HG02870 (cell line): ENCODE data around the gene BABAM2.

Experiments
- ATAC-seq: cut with Tn5 transposase; IDR thresholded peaks from one replicate; pipeline ENCODE4 v1.9.1; 2021; ENCODE audit warnings: mild to moderate bottlenecking, moderate library complexity; ENCODE audit not compliant: unreplicated experiment

BABAM2 gene

DNA sequence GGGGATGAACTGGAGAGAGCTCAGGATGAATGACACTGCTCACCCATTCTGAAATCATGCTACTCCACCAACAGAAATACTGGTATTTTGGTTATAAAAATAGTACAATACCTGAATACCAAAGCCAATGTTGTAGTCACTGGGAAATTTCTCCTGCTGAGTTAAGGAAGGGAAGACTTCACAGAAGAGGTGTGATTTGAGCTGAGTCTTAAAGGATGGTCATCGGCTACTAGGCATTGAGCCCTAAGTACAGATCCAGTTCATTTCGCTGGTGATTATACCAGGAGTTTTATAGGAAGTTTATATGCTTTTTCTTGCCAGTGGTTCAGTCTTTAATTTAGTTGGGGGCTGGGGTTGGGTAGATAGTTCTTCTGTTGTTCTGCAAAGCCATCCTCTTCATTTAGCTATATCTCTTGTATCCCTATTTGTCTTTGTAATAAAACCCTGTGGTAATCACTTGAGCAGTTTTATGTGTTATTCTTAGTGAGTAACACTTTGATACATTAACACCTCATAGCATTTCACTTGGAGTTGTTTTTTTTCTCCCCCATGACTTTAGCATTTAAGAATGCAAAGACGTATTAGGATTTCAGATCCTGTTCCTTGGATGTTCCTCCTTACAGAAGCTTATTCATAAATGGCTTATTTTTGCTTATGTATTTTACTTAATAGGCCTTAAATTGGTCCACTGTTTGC lies 262.2 kb downstream of the BABAM2 start:
- ATAC-seq: no peak

DNA sequence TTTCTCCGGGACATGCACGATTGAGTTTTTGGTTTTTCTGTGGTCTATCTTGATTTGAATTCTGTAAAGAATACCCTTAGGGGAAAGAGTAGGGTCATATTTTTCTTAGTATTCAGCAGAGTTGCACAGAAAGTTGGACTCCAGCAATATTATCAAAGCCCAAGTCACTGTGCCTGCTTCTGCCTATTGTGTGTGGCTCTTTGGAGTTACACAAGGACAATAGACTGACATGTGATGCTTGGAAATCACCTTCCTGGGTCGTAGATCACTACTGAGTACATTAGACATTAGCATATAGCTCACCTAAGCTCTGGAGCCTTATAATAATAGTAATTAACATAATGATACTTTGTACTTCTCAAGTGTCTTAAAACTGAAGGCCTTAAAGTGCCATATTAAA lies 263.3 kb downstream of the BABAM2 start:
- ATAC-seq: no peak

DNA sequence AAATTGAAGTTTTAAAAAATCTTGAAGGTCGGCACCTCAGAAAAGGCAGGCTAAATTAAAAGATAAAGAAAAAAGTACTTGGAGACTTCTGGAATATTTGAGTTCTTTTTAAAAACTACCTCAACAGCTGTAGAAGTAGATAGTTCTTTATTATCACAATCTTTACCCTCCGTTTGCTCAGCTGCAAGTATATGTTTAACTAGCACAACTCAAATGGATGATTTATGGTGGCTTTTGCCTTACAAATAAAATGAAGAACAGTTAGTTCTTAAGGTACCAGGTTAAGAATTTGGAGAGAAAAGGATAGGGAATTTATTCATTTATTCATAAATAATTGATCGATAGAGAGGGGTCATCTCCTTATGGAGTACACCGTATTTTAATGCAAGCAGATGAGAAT lies 264.6 kb downstream of the BABAM2 start:
- ATAC-seq: no peak

DNA sequence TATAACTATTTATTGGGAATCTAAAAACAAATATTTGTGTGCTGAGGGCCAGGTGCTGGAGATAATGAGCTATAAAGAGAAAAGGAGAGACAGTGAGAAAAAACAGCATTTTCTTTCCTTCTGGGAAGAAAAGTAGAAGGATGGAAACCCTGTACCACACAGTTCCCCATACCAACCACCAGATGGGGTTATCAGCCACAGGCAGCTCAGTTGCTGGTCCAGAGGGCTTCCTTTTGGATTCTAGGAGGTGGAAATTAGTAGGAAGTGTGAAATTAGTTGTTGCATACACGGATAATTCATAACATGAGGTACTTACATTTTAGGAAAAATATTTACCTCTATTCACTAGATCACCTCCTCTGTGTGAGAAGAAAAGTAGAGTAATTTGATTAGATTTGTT lies 265.1 kb downstream of the BABAM2 start:
- no peak for ATAC-seq

DNA sequence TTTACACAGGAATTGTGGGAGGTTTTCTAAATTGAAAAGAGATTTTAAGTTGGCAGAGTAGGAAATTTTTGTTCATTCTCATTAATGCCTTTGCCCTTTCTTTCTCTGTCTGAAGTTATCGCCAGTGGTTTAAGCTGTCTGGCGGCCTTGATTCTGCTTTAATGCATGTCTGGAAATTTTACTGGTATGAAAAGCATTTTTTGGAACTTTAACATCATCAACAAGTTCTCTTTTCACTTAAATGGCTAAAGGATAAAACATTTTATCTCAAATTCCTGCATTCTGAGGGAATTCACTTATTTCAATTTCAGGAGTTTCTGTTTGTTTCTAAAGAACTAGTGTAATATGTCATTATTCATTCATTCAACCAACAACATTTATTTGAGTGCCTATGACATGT lies 268.3 kb downstream of the BABAM2 start:
- no peak for ATAC-seq

DNA sequence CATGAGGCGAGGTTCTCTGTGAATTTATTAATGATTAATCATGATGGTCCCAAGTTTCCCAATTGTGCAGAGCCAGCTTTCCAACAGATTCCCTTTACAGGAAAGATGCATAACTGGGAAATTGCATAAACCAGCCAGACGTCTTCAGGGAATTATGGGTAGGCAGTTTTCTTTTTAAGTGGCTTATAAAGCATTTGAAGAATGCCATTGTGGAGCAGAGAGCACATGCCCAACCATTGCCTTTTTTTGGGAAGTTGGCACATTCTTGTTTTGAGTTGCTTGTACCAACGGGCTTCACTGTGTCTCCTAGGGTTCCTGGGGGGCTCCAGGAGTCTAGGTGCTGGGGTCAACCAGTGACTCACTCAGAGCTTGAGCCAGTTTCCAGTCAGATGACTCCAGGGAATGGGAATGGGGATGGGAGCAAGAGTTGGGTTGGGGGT lies 270.5 kb downstream of the BABAM2 start:
- ATAC-seq: no peak

DNA sequence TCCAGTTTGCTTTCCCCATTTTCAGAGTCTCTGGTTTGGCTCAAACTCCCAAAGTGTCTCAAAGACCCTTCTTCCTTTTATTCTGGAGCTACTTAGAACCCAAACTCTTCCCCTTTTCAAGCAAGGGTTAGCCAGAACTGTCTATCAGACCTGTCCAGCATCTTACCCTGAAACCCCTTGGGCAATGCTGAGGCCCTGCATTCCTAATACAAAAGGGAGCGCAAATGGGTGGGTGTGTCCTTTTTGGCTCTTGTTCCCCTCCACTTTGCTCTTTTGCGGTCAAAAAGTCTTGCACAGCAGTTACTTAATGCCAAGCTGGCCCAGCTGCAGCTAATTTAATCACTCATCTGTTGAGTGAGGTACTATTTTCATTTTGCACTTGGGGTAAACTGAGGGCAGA lies 270.9 kb downstream of the BABAM2 start:
- ATAC-seq: no peak

DNA sequence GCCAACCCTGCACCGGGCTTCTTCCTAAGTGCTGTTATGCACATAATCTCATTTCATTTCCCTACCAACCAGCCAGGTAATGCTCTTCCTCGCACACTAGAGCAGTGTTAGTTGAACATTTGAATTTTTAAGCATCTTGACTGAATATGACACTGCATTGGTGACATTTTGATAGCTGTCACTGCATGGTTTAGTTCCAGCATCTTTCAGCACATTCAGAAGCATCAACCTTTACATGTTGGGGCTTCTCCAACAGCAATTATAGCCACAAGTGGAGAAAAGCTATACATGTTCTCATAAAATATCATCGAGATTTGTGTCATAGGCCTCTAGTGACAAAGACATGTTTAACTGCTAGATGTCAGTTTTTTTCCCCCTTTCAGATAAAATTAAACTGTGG lies 272.0 kb downstream of the BABAM2 start:
- ATAC-seq: no peak

DNA sequence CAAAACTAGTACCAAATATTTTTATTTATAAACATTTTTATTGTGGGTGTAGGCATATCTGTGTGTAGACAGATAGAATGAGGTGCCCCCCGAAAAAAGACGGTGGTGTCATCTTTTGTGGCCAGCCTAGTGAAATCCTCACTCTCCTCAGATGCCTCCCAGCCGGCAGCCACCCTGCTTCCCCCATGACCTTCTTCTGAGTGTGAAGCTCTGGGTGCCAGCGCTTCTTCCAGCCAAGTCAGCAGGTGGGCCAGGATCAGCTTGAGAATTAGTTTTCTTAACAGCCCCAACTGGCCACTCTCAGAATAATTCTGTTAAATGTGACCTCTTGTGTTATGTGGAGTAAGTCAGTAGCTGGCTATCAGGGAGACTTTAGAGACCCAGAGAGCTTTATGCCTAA lies 272.5 kb downstream of the BABAM2 start:
- ATAC-seq: no peak

DNA sequence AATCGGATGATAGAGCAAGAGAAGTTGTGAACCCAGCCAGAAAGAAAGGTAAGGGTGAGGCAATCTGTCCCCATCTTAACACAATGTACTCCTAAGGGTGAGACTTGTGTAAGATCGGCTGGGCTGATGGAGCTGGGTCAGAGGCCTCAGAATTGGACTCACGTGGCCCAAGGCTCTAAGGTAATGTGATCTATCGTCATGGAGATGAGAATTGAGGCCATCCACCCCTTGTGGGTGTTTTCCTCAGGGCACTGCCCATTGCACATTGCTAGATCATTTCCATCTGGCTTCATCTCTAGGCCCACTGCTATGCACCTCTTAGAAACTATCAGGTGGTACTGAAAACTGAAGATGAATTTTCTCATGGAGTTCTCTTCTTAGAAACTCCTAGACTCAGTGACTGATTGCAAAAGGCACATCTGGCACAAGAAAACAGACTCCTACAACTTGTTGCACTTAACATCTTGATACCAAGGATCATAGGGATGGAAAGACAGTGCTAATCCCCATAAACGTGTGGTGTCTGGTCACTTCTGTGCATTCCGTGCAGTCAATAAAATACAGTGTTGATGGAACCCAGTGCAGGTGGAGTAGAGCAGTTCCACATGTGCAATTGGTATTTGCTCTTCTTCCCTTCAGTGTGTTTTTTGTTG lies 273.2 kb downstream of the BABAM2 start:
- ATAC-seq: no peak

DNA sequence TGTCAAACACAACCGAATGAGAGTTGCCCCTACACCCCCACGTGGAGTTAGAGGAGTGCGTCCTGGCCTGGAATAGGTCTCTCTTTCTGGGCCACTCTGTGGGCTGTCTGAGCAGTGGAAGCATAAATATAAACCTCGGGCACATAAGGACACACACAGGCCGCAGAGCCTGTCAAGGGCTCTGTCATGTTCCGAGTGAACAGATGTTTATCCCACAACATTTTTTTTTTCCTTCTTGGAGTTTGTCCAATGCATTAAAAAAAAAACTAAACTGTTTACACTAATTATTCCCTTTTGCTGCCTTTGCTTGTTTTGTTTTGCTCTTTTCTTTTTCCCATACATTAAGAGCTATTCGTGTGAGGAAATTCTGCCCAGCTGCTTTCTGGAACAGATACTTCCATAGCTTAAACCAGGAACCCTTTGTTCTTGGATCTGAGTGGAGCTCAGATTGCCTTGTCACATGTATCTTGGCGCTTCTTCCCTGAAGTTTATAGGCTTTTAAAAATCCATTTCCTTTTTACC lies 273.8 kb downstream of the BABAM2 start:
- ATAC-seq: no peak

DNA sequence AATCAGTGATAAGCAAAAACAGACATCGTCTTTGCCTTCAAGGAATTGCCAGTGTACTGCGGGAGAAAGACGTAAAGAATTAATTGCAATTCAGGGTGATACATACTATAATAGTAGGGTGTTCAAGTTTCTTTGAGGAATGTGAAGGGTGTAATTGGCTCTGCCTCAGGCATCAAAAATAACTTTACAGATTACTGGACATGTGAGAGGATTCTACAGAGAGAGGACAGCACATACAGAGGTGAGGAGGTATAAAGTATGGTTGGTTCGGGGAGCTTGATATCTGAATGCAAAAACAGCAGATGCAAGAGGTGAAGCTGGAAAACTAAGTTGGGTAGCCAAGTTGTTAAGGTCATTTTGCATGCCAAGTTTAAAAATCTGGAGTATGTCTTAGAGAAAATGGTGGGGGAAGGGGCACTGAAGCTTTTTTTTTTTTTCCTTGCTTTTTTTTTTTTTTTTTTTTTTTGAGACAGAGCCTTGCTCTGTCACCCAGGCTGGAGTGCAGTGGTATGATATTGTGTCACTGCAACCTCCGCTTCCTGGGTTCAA lies 274.6 kb downstream of the BABAM2 start:
- no peak for ATAC-seq

DNA sequence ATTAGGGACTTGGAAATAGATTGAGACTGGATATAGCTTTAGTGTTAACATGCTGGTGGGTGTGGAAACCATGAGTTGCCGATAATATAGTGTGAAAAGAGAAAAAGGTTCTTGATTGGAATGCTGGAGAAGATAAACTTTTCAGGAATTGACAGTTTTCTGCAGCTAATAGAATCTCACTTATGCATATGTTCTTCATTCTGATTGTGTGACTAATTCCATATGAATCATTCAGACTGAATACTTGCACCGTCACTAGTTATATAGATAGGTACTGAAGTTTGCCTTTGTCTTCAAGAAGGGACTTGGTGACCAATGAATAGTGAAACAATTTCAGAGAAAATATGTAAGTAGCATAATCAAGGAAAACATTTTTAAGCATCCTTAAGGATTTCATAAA lies 276.4 kb downstream of the BABAM2 start:
- no peak for ATAC-seq

DNA sequence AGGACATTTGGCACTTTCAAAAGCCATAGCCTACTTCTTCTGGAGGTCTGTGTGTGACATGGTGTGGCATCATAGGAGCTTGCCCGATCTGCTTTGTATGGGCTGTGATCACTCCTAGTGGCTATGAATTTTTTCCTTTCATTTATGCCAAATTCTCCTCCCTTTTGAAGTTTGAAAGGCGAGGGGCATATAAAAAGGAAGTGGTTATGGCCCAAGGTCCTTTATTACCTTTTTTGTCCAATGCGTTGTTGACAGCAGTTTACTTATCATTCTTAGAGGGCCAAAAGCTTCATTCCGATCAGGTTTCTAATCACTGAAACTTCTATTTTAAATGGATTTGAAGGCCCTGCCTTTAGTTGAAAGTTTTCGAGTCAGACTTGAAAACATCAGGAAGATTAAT lies 277.8 kb downstream of the BABAM2 start:
- ATAC-seq: no peak

DNA sequence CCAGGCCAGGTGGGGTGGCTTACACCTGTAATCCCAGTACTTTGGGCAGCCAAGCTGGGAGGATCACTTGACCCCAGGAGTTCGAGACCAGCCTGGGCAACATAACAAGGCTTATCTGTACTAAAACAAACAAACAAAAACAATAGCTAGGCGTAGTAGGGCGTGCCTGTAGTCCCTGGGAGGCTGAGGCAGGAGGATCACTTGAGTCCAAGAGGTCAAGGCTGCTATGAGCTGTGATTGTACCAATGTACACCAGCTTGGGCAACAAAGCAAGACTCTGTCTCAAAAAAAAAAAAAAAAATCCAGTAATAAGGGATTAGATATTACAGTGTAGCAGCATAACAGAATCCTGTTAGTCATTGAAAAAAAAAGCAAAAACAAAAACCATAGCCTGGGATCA lies 279.0 kb downstream of the BABAM2 start:
- no peak for ATAC-seq

DNA sequence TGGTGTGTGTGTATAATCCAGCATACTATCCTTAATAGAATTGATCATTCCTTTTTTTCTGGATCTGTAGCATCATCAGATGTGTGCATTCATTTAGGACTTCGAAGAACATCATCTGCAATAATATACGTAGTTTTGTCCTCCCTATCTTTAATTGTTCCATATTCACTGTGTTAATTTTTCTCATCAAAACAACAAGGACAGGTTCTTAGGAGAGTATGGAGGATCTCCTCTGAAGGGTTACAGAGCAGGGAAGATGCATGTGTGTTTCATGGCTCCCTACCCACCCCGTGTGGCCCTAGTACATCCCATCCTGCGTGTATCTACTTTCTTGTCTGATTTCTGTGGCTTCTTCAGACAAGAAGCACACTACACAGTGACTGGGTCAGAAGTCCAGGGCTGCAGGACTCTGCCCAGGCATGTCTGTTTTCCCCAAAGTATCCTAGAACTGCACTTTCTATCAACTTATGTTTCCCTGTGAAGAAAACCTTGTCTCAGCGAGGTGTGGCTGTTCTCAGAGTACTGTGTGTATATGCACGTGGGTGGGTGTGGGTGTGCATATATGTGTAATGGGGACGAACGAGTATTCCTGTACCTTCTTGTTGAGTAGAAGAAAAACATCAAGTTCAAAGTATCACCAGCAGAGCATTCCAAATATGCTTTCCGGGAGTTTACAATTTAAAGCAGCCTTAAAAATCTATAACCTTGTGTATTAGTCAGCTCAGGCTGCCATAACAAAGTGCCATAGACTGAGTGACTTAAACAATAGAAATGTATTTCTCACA lies 281.8 kb downstream of the BABAM2 start:
- ATAC-seq: no peak

DNA sequence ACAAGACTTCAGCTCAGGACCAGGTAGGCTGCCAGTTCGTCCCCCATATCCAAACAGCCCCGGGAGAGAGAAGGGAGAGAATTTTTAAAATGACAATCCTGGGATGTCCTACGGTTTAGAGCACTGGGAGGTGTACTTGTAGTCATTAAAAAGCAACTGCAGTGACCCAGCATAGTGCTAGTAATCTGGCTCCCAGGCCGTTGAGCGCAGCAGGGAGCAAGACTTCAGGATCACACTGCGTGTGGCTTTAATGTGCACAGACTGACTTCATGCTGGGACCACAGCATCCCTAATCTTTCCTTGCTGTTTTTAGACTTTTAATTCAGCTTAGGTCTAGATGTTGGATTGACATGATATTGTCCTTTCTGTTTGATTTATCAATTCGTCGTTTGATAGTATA lies 282.8 kb downstream of the BABAM2 start:
- ATAC-seq: no peak

DNA sequence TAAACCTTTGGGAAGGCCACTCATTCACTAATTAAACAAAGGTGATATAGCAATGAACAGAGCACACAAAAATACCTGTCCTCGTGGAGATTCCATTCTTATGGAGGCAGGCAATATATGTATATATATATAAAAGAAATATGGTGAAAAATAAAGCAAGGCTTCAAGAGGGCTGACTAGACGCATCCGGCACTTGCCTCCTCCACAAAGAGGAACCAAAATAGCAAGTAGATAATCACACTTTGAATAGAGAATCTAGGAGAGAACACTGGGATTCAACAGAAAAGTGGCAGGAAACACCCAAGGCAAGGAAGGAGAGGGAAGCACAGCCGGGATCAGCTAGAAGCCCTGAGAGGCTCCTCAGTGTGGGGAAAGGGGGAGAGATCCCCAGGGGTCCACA lies 283.7 kb downstream of the BABAM2 start:
- no peak for ATAC-seq

DNA sequence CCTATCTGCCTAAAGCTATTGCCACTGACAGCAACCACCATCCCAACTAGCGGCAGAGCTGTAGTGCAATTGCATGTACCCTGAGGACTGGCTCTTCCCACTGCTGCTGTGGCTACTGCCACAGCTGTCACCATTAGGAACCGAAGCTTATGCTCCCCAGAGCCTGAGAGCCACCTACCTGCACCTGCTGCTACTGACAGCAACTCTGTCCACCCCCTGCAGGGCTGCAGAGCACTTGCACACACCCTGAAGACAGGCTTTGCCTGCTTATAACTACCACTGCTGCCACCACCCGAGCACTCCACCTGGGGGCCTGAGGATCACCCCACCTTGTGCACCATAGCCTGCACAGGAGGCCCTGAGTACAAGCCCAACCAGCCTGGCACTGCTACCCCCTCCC lies 284.5 kb downstream of the BABAM2 start:
- ATAC-seq: no peak

DNA sequence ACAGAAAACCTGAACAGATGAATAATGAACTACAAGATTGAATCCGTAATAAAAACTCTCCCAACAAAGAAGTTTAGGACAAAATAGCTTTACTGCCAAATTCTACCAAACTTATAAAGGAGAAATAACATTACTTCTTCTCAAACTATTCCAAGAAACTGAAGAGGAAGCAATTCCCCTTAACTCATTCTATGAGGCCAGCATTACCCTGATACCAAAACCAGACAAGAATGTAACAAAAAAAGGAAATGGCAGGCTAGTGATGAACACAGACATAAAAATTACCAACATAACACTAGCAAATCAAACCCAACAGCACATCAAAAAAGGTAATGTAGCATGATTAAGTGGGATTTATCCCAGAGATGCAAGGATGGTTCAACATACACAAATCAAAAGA lies 288.4 kb downstream of the BABAM2 start:
- ATAC-seq: no peak

DNA sequence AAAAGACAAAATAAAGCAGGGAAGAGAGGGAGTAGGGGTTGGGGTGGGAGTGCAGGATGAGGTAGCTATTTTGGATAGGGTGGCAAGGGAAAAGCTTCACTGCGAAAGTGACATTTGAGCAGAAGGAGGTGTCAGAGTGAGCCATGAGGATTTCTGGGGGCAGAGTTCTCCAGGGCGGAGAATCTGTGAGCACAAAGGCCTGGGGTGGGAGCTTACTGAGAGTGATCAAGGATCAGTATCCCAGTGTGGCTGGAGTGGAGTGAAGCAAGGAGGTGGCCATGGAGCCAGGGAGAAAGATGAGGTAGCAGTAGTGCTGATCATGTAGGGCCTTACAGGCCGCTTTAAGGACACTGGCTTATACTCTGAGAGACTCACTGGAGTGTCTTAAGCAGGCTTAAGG lies 291.3 kb downstream of the BABAM2 start:
- ATAC-seq: no peak

DNA sequence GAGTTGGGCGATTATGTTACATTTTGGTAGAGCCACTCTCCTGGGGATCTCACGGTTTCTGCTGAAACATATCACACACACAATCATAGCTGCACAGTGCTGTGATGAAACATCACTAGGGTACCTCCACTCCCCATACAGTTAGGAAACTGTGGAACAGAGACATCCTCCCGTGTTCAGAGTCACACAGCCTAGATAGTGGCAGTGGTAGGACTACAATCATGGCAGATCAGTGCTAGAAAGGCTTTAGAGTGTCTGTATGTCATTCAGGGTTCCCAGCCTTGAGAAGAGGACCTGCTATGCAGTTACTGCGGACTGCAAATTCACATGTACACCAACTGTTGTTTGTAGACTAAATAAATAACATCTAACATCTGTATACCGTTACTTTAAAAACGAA lies 291.8 kb downstream of the BABAM2 start:
- ATAC-seq: no peak
